A549 (cell line): Measurements from ENCODE around the gene TBC1D1. TPM values are rescaled to one million over a fixed set of nuclear protein-coding genes. Genes with fewer than 3 reads are reported as not detected.
A peak's percentile ranks its signal among the peaks of the same experiment; 100 is the strongest.

ENCODE experiments used
- ATAC-seq, 2 experiments: fragments of 200-7000 bp in 1 of 2; fragments of >200 bp in 1 of 2; cut with Nextera tagmentation in 1 of 2; cut with Tn5 transposase in 1 of 2; 3 replicates each; pipeline versions ENCODE4 v1.8.0 to v1.9.1; 2018 to 2020; ENCODE audit warnings: mild to moderate bottlenecking in 1 of 2, moderate library complexity in 1 of 2
- CTCF ChIA-PET: fragments of 300-600 bp; sonication (Branson Sonifier 250); formaldehyde crosslinking; extraction: SDS; loops from one replicate; lab custom pipeline; 2021; ENCODE audit warnings: antibody characterized with exemption, inconsistent platforms; lab: Yijun Ruan, JAX
- POLR2A ChIA-PET: fragments of 350-600 bp; formaldehyde crosslinking; extraction: SDS; loops from one replicate; lab custom pipeline; 2021; ENCODE audit warnings: antibody characterized with exemption, inconsistent platforms; lab: Yijun Ruan, JAX
- DNase-seq, 2 experiments: peaks; one replicate each; pipeline versions ENCODE4 v3.0.0 to v3.0.0-alpha.2; 2011 to 2016; ENCODE audit warnings: low read depth in 1 of 2, low spot score in 1 of 2
- FAIRE-seq: peaks from 2 replicates; lab custom pipeline; 2011; peaks lifted over from hg19 to GRCh38; lab: Jason Lieb, UNC
- H3K27ac ChIP-seq, 2 experiments: fragments of >200 bp; sonication (Bioruptor Twin); formaldehyde crosslinking; 3 replicates each; pipeline ENCODE4 v1.5.1; 2016 to 2017
- H3K4me1 ChIP-seq: fragments of >200 bp; sonication (Bioruptor Twin); formaldehyde crosslinking; 3 replicates; pipeline ENCODE4 v1.6.1; 2016
- H3K4me2 ChIP-seq: fragments of >200 bp; sonication (Bioruptor Twin); formaldehyde crosslinking; 3 replicates; pipeline ENCODE4 v1.6.1; 2016
- H3K4me3 ChIP-seq: fragments of >200 bp; sonication (Bioruptor Twin); formaldehyde crosslinking; 3 replicates; pipeline ENCODE4 v1.5.1; 2016
- H3K9me3 ChIP-seq: fragments of >200 bp; sonication (Bioruptor Twin); formaldehyde crosslinking; 3 replicates; pipeline ENCODE4 v1.6.1; 2016
- BCL3 ChIP-seq: fragments of >200 bp; sonication (Bioruptor Twin); formaldehyde crosslinking; IDR thresholded peaks from 3 replicates; pipeline ENCODE4 v1.6.1; 2016
- BHLHE40 ChIP-seq: IDR thresholded peaks from 2 replicates; pipeline ENCODE4 v1.6.1; 2012; ENCODE audit warnings: low read depth, low read length, inconsistent platforms
- CBX8 ChIP-seq: fragments of 200-600 bp; sonication (generic); IDR thresholded peaks from 2 replicates; pipeline ENCODE4 v1.6.1; 2016
- CEBPB ChIP-seq, 2 experiments: fragments of >200 bp in 1 of 2; sonication (Bioruptor Twin) in 1 of 2; formaldehyde crosslinking in 1 of 2; IDR thresholded peaks; 2 replicates each; pipeline ENCODE4 v1.6.1; 2012 to 2016
- EHF ChIP-seq: fragments of 250-450 bp; sonication (Bioruptor Pico); IDR thresholded peaks from 2 replicates; pipeline ENCODE4 v1.5.0; 2020; ENCODE audit warnings: mild to moderate bottlenecking
- EHMT2 ChIP-seq: fragments of 200-600 bp; sonication (generic); IDR thresholded peaks from 2 replicates; pipeline ENCODE4 v1.6.1; 2016; ENCODE audit warnings: antibody characterized with exemption, low read depth, mild to moderate bottlenecking, moderate library complexity
- ELK1 ChIP-seq: fragments of 150-350 bp; IDR thresholded peaks from 2 replicates; pipeline ENCODE4 v1.6.1; 2014; ENCODE audit warnings: low read depth, mild to moderate bottlenecking, low read length
- FOXS1 ChIP-seq: fragments of 250-450 bp; sonication (Bioruptor Pico); IDR thresholded peaks from 2 replicates; pipeline ENCODE4 v1.5.0; 2020; ENCODE audit warnings: mild to moderate bottlenecking, moderate library complexity
- GATA3 ChIP-seq: IDR thresholded peaks from 2 replicates; pipeline ENCODE4 v1.6.1; 2012; ENCODE audit warnings: borderline replicate concordance
- HDAC2 ChIP-seq: fragments of 200-600 bp; sonication (generic); IDR thresholded peaks from 2 replicates; pipeline ENCODE4 v1.6.1; 2016
- HOXA7 ChIP-seq: fragments of 250-450 bp; sonication (Bioruptor Pico); IDR thresholded peaks from 2 replicates; pipeline ENCODE4 v1.5.0; 2020; ENCODE audit warnings: mild to moderate bottlenecking, moderate library complexity
- HOXB13 ChIP-seq: fragments of 250-450 bp; sonication (Bioruptor Pico); IDR thresholded peaks from 2 replicates; pipeline ENCODE4 v1.5.0; 2020; ENCODE audit warnings: low read depth, mild to moderate bottlenecking, moderate library complexity
- KDM1A ChIP-seq: fragments of 200-600 bp; sonication (generic); IDR thresholded peaks from 2 replicates; pipeline ENCODE4 v1.6.1; 2016; ENCODE audit warnings: low read depth, mild to moderate bottlenecking
- KDM5A ChIP-seq: fragments of 200-600 bp; sonication (generic); IDR thresholded peaks from 2 replicates; pipeline ENCODE4 v1.6.1; 2016; ENCODE audit warnings: antibody characterized with exemption, mild to moderate bottlenecking
- MAX ChIP-seq: IDR thresholded peaks from 2 replicates; pipeline ENCODE4 v1.6.1; 2012
- MAZ ChIP-seq: fragments of 150-350 bp; IDR thresholded peaks from 2 replicates; pipeline ENCODE4 v1.6.1; 2014; ENCODE audit warnings: antibody characterized with exemption, low read depth, low read length, borderline replicate concordance
- NR3C1 ChIP-seq: fragments of >200 bp; sonication (Bioruptor Twin); formaldehyde crosslinking; IDR thresholded peaks from 3 replicates; pipeline ENCODE4 v1.6.1; 2017
- POLR2AphosphoS2 ChIP-seq: conservative IDR thresholded peaks from 2 replicates; pipeline ENCODE4 v1.6.1; 2012; ENCODE audit warnings: low read length, improper control_type of control experiment, inconsistent platforms
- RAD21 ChIP-seq, 2 experiments: fragments of >200 bp in 1 of 2; sonication (Bioruptor Twin) in 1 of 2; formaldehyde crosslinking in 1 of 2; IDR thresholded peaks in 1 of 2; conservative IDR thresholded peaks in 1 of 2; 2 replicates in 1 of 2; 3 replicates in 1 of 2; pipeline ENCODE4 v1.6.1; 2012 to 2018; ENCODE audit warnings: inconsistent platforms in 1 of 2
- RARB ChIP-seq: fragments of 250-450 bp; sonication (Bioruptor Pico); IDR thresholded peaks from 2 replicates; pipeline ENCODE4 v1.8.0; 2021; ENCODE audit warnings: mild to moderate bottlenecking, moderate library complexity
- RFX5 ChIP-seq: fragments of 450-650 bp; IDR thresholded peaks from 2 replicates; pipeline ENCODE4 v1.7.1; 2014; ENCODE audit warnings: antibody characterized with exemption, mild to moderate bottlenecking, moderate library complexity
- TP53 ChIP-seq: fragments of 250-450 bp; sonication (Bioruptor Pico); IDR thresholded peaks from 2 replicates; pipeline ENCODE4 v1.5.0; 2021; ENCODE audit warnings: mild to moderate bottlenecking, moderate library complexity
- WGBS: methylation state at CpG from one replicate; pipeline ENCODE4 v1.1.6; 2017; ENCODE audit errors: missing lambda C conversion rate; 5-methylcytosine and 5-hydroxymethylcytosine counted together
- polyA plus RNA-seq, 4 experiments: library from polyadenylated mRNA; depleted of rRNA in 3 of 4; stranded (reverse); fragments of >200 nt; fragmentation: RNase III in 1 of 4; extraction: RNeasy Plus Mini Kit Qiagen cat#74134 plus additional on column Dnase treatment in 1 of 4; gene quantifications; 2 replicates in 3 of 4; 3 replicates in 1 of 4; pipeline ENCODE4 v1.2.3, GENCODE V29; 2011 to 2017
- TF ChIP-seq, protein P1 (sequence below): fragments of 450-650 bp; IDR thresholded peaks from 2 replicates; pipeline ENCODE4 v1.6.1; 2014; ENCODE audit warnings: antibody characterized with exemption
- TF ChIP-seq, protein P2 (sequence below): IDR thresholded peaks from 2 replicates; pipeline ENCODE4 v1.6.1; 2012

Gene TBC1D1
- polyA plus RNA-seq, 2 of the 4 experiments (the other 2 are of a cell fraction) = 26.5 to 28.5 TPM

- Histone ChIP-seq H3K4me2 (no peak overlapping the region), H3K4me1 (peaks cover 9% of the 10 kb centered on the region; the same call in 2 of the 3 replicates), H3K4me3 (no peak overlapping the region), H3K27ac (no peak overlapping the region), H3K9me3 (peaks cover 14% of the 10 kb centered on the region; the same call in 2 of the 3 replicates)
- DNase-seq (no peak), ATAC-seq (no peak), FAIRE-seq (no peak)
- WGBS = 42% methylated on average over 4 of the region's 4 CpGs
- TF ChIP-seq EHF (CRISPR knock-in tag) (no peak), KDM1A (no peak), EHMT2 (no peak), HDAC2 (no peak), FOXS1 (CRISPR knock-in tag) (no peak), POLR2AphosphoS2 (no peak), KDM5A (no peak), TP53 (no peak), CBX8 (no peak), RARB (CRISPR knock-in tag) (no peak), BHLHE40 (no peak), HOXA7 (CRISPR knock-in tag) (no peak), CEBPB (IDR thresholded peaks at IDR 0.05) (no peak)
- TF ChIP-seq, protein P1, sequence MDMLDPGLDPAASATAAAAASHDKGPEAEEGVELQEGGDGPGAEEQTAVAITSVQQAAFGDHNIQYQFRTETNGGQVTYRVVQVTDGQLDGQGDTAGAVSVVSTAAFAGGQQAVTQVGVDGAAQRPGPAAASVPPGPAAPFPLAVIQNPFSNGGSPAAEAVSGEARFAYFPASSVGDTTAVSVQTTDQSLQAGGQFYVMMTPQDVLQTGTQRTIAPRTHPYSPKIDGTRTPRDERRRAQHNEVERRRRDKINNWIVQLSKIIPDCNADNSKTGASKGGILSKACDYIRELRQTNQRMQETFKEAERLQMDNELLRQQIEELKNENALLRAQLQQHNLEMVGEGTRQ = no peak
- CTCF ChIA-PET = no interaction called here
- POLR2A ChIA-PET = no interaction called here
Observed at GRCh38 chr4:38167973-38168372, 277.1 kb downstream of the TBC1D1 start.

- Histone ChIP-seq H3K4me3 (no peak overlapping the region), H3K4me1 (peaks cover 5% of the 10 kb centered on the region; the same call in 1 of the 3 replicates)
- no peak for FAIRE-seq
- no peak for DNase-seq
- WGBS = 45% methylated on average over 5 of the region's 5 CpGs
- TF ChIP-seq, protein P1 = no peak
- TF ChIP-seq GATA3 (no peak), MAX (no peak), NR3C1 (no peak), MAZ (no peak), ELK1 (no peak), RFX5 (no peak), HDAC2 (no peak), BCL3 (no peak), RAD21 (conservative IDR thresholded peaks at IDR 0.05 in 1 of 2, IDR thresholded peaks at IDR 0.05 in 1 of 2) (peak; percentile 17 to 18; a peak in 1 of 5 replicates), HOXB13 (CRISPR knock-in tag) (no peak), CEBPB (IDR thresholded peaks at IDR 0.05) (peak in 1 of 2 experiments; percentile 63; a peak in 2 of 4 replicates), EHMT2 (no peak)
- TF ChIP-seq, protein P2, sequence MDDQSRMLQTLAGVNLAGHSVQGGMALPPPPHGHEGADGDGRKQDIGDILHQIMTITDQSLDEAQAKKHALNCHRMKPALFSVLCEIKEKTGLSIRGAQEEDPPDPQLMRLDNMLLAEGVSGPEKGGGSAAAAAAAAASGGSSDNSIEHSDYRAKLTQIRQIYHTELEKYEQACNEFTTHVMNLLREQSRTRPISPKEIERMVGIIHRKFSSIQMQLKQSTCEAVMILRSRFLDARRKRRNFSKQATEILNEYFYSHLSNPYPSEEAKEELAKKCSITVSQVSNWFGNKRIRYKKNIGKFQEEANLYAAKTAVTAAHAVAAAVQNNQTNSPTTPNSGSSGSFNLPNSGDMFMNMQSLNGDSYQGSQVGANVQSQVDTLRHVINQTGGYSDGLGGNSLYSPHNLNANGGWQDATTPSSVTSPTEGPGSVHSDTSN = no peak
- TF ChIP-seq, all 56 proteins: peak for 2
- Histone ChIP-seq H3K9me3 (peaks cover 6% of the 10 kb centered on the region; the same call in 2 of the 3 replicates), H3K27ac (peak overlapping the region; percentile 30 to 43; a peak in 4 of 6 replicates), H3K4me2 (no peak overlapping the region; the same call in 2 of the 3 replicates)
- ChIA-PET POLR2A (no interaction called here), CTCF (interaction anchor here (0.8 to 3.9 kb wide), 5 partner anchors 8 to 590 kb away, joined by 3 to 13 read pairs (median 4); no protein-coding TSS in a partner anchor)
- no peak for ATAC-seq
Observed at GRCh38 chr4:38169524-38169923, 278.6 kb downstream of the TBC1D1 start.
